Hepatocyte (in vitro differentiated cells): ENCODE results near the gene PELO. TPM values are rescaled to one million over a fixed set of nuclear protein-coding genes. Genes with fewer than 3 reads are reported as not detected.

Source experiments
- DNase-seq: peaks from one replicate; pipeline ENCODE4 v3.0.0-alpha.2; 2016; ENCODE audit warnings: low spot score
- H2AFZ ChIP-seq: fragments of 200-600 bp; sonication (generic); 2 replicates; pipeline ENCODE4 v1.6.0; 2016; ENCODE audit warnings: antibody characterized with exemption, mild to moderate bottlenecking
- H3K27ac ChIP-seq: fragments of 200-600 bp; sonication (generic); 2 replicates; pipeline ENCODE4 v1.5.1; 2016; ENCODE audit warnings: mild to moderate bottlenecking
- H3K27me3 ChIP-seq: fragments of 200-600 bp; sonication (generic); 2 replicates; pipeline ENCODE4 v1.6.1; 2016
- H3K36me3 ChIP-seq: fragments of 200-600 bp; sonication (generic); replicated peaks from 2 replicates; pipeline ENCODE4 v1.5.1; 2016; ENCODE audit warnings: low read depth; ENCODE audit not compliant: insufficient read depth
- H3K4me1 ChIP-seq: fragments of 200-600 bp; sonication (generic); 2 replicates; pipeline ENCODE4 v1.5.1; 2016; ENCODE audit warnings: mild to moderate bottlenecking, moderate library complexity; ENCODE audit not compliant: insufficient read depth
- H3K4me2 ChIP-seq: fragments of 200-600 bp; sonication (generic); 2 replicates; pipeline ENCODE4 v1.6.0; 2016
- H3K4me3 ChIP-seq: fragments of 200-600 bp; sonication (generic); 2 replicates; pipeline ENCODE4 v1.5.1; 2016; ENCODE audit warnings: mild to moderate bottlenecking
- H3K79me2 ChIP-seq: fragments of 200-600 bp; sonication (generic); 2 replicates; pipeline ENCODE4 v1.6.0; 2017; ENCODE audit warnings: mild to moderate bottlenecking
- H3K9me2 ChIP-seq: fragments of 200-600 bp; sonication (generic); replicated peaks from 2 replicates; pipeline ENCODE4 v1.6.0; 2017; ENCODE audit warnings: mild to moderate bottlenecking; ENCODE audit not compliant: insufficient read depth
- H3K9me3 ChIP-seq: fragments of 200-600 bp; sonication (generic); 2 replicates; pipeline ENCODE4 v1.5.1; 2016; ENCODE audit warnings: low read depth, mild to moderate bottlenecking
- H4K20me1 ChIP-seq: fragments of 200-600 bp; sonication (generic); 2 replicates; pipeline ENCODE4 v1.6.0; 2016; ENCODE audit warnings: mild to moderate bottlenecking; ENCODE audit not compliant: insufficient read depth, poor library complexity, severe bottlenecking
- CTCF ChIP-seq: fragments of 200-600 bp; sonication (generic); IDR thresholded peaks from 2 replicates; pipeline ENCODE4 v1.5.1; 2016; ENCODE audit warnings: antibody characterized with exemption, mild to moderate bottlenecking; ENCODE audit not compliant: poor library complexity
- EZH2 ChIP-seq: fragments of 200-600 bp; sonication (generic); IDR thresholded peaks from 2 replicates; pipeline ENCODE4 v1.6.1; 2016; ENCODE audit warnings: antibody characterized with exemption, mild to moderate bottlenecking, borderline replicate concordance
- EZH2phosphoT487 ChIP-seq: fragments of 200-600 bp; sonication (generic); IDR thresholded peaks from one replicate; pipeline ENCODE4 v1.6.1; 2018; ENCODE audit warnings: antibody characterized with exemption, mild to moderate bottlenecking, low read depth, moderate library complexity; ENCODE audit not compliant: unreplicated experiment, severe bottlenecking
- WGBS: methylation state at CpG from one replicate; pipeline ENCODE4 v1.1.6; 2016; ENCODE audit warnings: low lambda C conversion rate; ENCODE audit errors: missing lambda C conversion rate; 5-methylcytosine and 5-hydroxymethylcytosine counted together
- polyA plus RNA-seq: library from polyadenylated mRNA; unstranded; fragments of >200 nt; fragmentation: Nextera tagmentation; extraction: Ambion mirVana; gene quantifications from 2 replicates; pipeline ENCODE4 v1.2.1, GENCODE V29; 2016
- total RNA-seq: library from RNA; depleted of rRNA; stranded (reverse); fragments of >200 nt; gene quantifications from 2 replicates; pipeline ENCODE4 v1.2.3, GENCODE V29; 2014

PELO gene
- total and polyA plus RNA-seq, 2 experiments from 2014 or later: 21.9 to 27.0 TPM

GRCh38 chr5:52760695-52761366 lies 26.9 kb upstream of the PELO start:
- Histone ChIP-seq H3K27ac (no peak overlapping the region), H2AFZ (no peak overlapping the region), H4K20me1 (no peaks in the 10 kb centered on the region), H3K27me3 (no peaks in the 10 kb centered on the region), H3K9me3 (no peaks in the 10 kb centered on the region), H3K4me3 (no peak overlapping the region), H3K4me2 (no peak overlapping the region), H3K4me1 (no peaks in the 10 kb centered on the region), H3K79me2 (no peaks in the 10 kb centered on the region), H3K9me2 (no peaks in the 10 kb centered on the region), H3K36me3 (no peaks in the 10 kb centered on the region)
- DNase-seq: no peak
- WGBS: 83% methylated on average over 1 of the region's 1 CpG
- TF ChIP-seq CTCF (no peak), EZH2phosphoT487 (no peak), EZH2 (no peak)

GRCh38 chr5:52767217-52767743 lies 20.4 kb upstream of the PELO start:
- Histone ChIP-seq H3K36me3 (no peaks in the 10 kb centered on the region), H3K4me1 (no peaks in the 10 kb centered on the region), H4K20me1 (no peaks in the 10 kb centered on the region), H3K4me2 (no peak overlapping the region), H3K27ac (no peak overlapping the region), H3K79me2 (no peaks in the 10 kb centered on the region), H2AFZ (no peak overlapping the region), H3K4me3 (no peak overlapping the region), H3K9me2 (no peaks in the 10 kb centered on the region), H3K9me3 (no peaks in the 10 kb centered on the region), H3K27me3 (no peaks in the 10 kb centered on the region)
- no peak for DNase-seq
- TF ChIP-seq EZH2phosphoT487 (no peak), EZH2 (no peak), CTCF (no peak)
- 100% methylated on average over 2 of the region's 2 CpGs for WGBS

- TF ChIP-seq EZH2phosphoT487 (no peak), EZH2 (no peak), CTCF (no peak)
- Histone ChIP-seq H3K9me2 (no peaks in the 10 kb centered on the region), H3K4me2 (no peak overlapping the region), H2AFZ (no peak overlapping the region), H3K4me3 (no peak overlapping the region), H4K20me1 (no peaks in the 10 kb centered on the region), H3K36me3 (no peaks in the 10 kb centered on the region), H3K9me3 (no peaks in the 10 kb centered on the region), H3K27ac (no peak overlapping the region), H3K27me3 (no peaks in the 10 kb centered on the region), H3K4me1 (no peaks in the 10 kb centered on the region), H3K79me2 (no peaks in the 10 kb centered on the region)
- 96% methylated on average over 1 of the region's 1 CpG for WGBS
- no peak for DNase-seq
These were observed 19.8 kb upstream of the PELO start for GRCh38 chr5:52767766-52768480.
